BE2C (cell line): ENCODE data around the gene UNC79.
A peak's percentile ranks its signal among the peaks of the same experiment; 100 is the strongest.
"Not testable (repeated sequence)": the region's sequence is repeated elsewhere in the genome, so short reads cannot be mapped to it uniquely, and the experiment has no call there.

ENCODE experiments used
- DNase-seq: peaks from one replicate; pipeline ENCODE4 v3.0.0-alpha.2; 2020
- H3K27me3 ChIP-seq: fragments of 250-450 bp; sonication (Bioruptor Pico); 2 replicates; pipeline ENCODE4 v1.5.1; 2020; ENCODE audit warnings: mild to moderate bottlenecking
- H3K36me3 ChIP-seq: fragments of 250-450 bp; sonication (Bioruptor Pico); 2 replicates; pipeline ENCODE4 v1.5.1; 2020; ENCODE audit warnings: mild to moderate bottlenecking
- H3K4me1 ChIP-seq: fragments of 250-450 bp; sonication (Bioruptor Pico); 2 replicates; pipeline ENCODE4 v1.5.1; 2020
- H3K4me3 ChIP-seq: 2 replicates; pipeline ENCODE4 v1.5.1; 2011; ENCODE audit warnings: low read depth, low read length
- H3K9me3 ChIP-seq: fragments of 250-450 bp; sonication (Bioruptor Pico); 2 replicates; pipeline ENCODE4 v1.5.1; 2020
- CTCF ChIP-seq: IDR thresholded peaks from 2 replicates; pipeline ENCODE4 v1.5.1; 2012; ENCODE audit warnings: mild to moderate bottlenecking, low read depth, low read length

UNC79 gene

GRCh38 chr14:93402951-93403350 lies 27.8 kb upstream of the UNC79 start:
- TF ChIP-seq CTCF: no peak

GRCh38 chr14:93410021-93410420 lies 20.7 kb upstream of the UNC79 start:
- no peaks in the 10 kb centered on the region for H3K27me3 ChIP-seq
- no peak for DNase-seq

More at GRCh38 chr14:93402951-93403350, 27.8 kb upstream of the UNC79 start:
- no peaks in the 10 kb centered on the region for H3K27me3 ChIP-seq
- H3K36me3 ChIP-seq: no peaks in the 10 kb centered on the region
- no peaks in the 10 kb centered on the region for H3K9me3 ChIP-seq
- H3K4me1 ChIP-seq: no peaks in the 10 kb centered on the region
- H3K4me3 ChIP-seq: no peak overlapping the region
- no peak for DNase-seq

GRCh38 chr14:93410893-93411292 lies 19.8 kb upstream of the UNC79 start:
- no peak for DNase-seq
- no peak for TF ChIP-seq CTCF
- no peaks in the 10 kb centered on the region for H3K4me1 ChIP-seq
- H3K4me3 ChIP-seq: no peak overlapping the region
- no peaks in the 10 kb centered on the region for H3K27me3 ChIP-seq
- H3K36me3 ChIP-seq: no peaks in the 10 kb centered on the region
- no peaks in the 10 kb centered on the region for H3K9me3 ChIP-seq

More at GRCh38 chr14:93410021-93410420, 20.7 kb upstream of the UNC79 start:
- no peak overlapping the region for H3K4me3 ChIP-seq
- no peak for TF ChIP-seq CTCF
- no peaks in the 10 kb centered on the region for H3K4me1 ChIP-seq
- H3K36me3 ChIP-seq: no peaks in the 10 kb centered on the region
- no peaks in the 10 kb centered on the region for H3K9me3 ChIP-seq

GRCh38 chr14:93425136-93425535 lies 5.6 kb upstream of the UNC79 start:
- not testable (repeated sequence) for H3K4me1 ChIP-seq, H3K36me3 ChIP-seq, H3K4me3 ChIP-seq, DNase-seq, H3K27me3 ChIP-seq, H3K9me3 ChIP-seq

- no peak for TF ChIP-seq CTCF
- no peaks in the 10 kb centered on the region for H3K36me3 ChIP-seq
- no peaks in the 10 kb centered on the region for H3K4me1 ChIP-seq
- H3K27me3 ChIP-seq: no peaks in the 10 kb centered on the region
- H3K9me3 ChIP-seq: no peaks in the 10 kb centered on the region
- no peak for DNase-seq
- H3K4me3 ChIP-seq: no peak overlapping the region
Measured at GRCh38 chr14:93426750-93427149, 4.0 kb upstream of the UNC79 start.

GRCh38 chr14:93431036-93431670 lies 414 bp downstream of the UNC79 start:
- no peaks in the 10 kb centered on the region for H3K27me3 ChIP-seq
- H3K4me3 ChIP-seq: peak overlapping the region; percentile 79
- no peaks in the 10 kb centered on the region for H3K9me3 ChIP-seq
- peak; percentile 89 for DNase-seq
- H3K4me1 ChIP-seq: peaks cover 9% of the 10 kb centered on the region; the same call in 1 of the 2 replicates
- TF ChIP-seq CTCF: no peak
- no peaks in the 10 kb centered on the region for H3K36me3 ChIP-seq
